Activated CD4-positive, alpha-beta T cell treated with anti-CD3 and anti-CD28 coated beads, Interleukin-2, amount 50 U/mL, for 48 hours (primary cell): ENCODE measurements around the gene TMEM190.

Experiments
- DNase-seq, 2 experiments: peaks; one replicate each; pipeline ENCODE4 v3.0.0-alpha.2; 2020

Gene TMEM190

GRCh38 chr19:55352040-55352439, 24.6 kb upstream of the TMEM190 start:
- no peak for DNase-seq

- DNase-seq, result no peak
Measured at GRCh38 chr19:55352549-55353145, 24.0 kb upstream of the TMEM190 start.

DNA sequence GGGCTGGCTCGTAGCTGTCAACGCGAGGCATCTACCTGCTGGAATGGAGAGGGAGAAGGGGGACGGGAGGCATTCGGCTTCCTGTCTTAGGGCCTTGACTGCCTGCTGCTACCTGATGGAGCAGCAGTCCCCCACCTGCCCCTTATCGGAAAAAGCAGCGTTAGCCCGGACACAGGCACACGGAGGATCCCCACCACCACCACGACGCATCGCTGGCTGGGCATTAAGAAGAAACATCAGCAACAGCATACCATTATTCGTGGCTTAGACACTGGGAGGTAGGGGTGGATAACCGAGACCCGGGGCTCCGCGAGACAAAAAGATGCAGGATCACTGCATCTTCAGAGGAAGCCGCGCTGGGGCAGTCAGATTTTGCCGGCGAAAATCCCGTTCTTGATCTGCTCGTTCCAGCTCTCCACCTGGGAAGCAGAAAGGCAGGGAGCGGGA, 23.2 kb upstream of the TMEM190 start:
- no peak for DNase-seq

DNA sequence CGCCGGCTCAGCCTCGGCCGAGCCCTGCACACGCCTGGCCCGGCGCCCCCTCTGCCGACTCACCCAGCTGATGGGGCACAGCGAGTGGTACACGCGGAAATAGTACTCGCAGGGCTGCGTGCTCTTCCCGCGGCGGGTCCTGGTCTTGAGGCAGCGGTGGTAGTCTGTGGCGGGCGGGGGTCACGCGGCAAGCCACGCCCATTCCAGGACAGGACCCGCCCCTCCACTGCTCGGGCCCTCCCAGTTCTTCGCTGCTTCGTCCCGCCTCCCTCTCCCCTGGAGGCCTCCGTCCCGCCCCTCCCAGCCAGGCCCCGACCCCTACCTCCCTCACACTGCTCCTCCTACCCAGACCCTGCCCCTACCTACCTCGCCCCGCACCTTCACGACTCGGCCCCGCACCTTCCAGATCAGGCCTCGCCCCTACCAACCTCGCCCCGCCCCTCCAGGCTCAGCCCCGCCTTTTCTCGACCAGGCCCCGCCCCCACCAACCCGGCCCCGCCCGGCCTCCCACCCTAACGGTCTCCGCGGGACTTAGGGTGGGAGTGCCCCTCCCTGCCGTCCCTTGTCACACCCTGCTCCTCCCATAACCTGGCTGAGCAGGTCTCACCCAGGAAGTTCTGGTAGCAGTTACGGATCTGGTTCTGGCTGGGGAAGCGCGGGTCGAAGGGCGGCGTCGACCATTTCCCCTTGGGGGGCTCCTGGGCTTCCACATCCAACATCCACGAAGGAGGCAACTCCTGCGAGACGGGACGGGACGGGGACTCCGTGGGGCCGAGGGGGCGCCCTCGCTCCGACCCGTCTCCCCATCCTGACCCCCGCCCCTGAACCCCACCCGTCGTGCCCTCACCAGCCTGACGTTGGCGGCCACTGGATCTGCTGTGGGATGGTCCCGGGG, 22.6 kb upstream of the TMEM190 start:
- DNase-seq, result peak; percentile 70 to 75

- DNase-seq, result no peak
Measured at GRCh38 chr19:55354698-55355212, 21.9 kb upstream of the TMEM190 start, which contains the start of gene COX6B2. Gene COX6B2 (minus strand): TSS chr19:55354719. CDS start chr19:55354521, 198 bp downstream.

DNA sequence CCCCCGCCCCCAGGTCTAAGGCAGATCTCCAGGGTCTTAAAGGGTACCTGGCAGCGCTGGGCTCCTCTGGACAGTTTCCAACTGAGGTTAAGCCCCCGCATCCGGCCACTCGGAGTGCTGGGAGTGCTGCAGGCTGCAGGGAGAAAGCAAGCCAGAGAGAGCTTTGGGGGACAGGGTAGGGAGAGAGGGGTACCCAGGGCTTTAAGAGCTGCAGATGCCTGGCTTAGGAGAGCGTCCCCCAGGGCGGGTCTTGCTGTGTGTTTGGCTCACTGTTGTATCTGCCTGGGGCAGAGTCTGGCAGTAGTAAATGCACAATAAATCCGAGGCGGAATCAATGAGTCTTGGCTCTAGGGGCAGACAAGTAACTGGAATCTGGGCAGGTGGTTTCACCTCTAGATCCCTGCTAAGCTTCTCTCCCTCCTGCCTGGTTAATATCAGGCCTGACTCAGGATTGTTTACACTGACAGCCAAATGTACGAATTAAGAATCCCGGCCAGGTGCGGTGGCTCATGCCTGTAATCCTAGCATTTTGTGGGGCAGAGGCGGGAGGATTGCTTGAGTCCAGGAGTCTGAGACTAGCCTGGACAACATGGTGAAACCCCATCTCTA, 21.3 kb upstream of the TMEM190 start:
- DNase-seq, result no peak

DNA sequence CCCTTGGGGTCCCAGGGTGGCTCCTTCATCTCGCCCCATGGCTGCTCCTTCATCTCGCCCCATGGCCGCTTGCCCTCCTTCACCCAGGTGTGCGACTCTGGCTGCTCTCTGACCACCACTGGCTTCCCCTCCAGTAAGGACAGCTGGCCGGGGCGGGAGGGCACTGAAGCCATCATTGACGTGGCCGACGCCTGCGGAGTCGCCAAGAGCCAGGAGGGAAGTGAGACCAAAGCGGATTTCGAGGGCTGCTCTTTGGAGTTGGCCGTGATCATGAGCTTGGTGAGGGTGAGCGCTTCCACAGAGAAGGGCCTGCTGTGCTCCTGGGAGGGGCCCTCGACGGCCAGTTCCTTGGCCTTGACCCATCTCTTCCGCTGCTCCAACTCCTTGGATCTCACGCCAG, 18.1 kb upstream of the TMEM190 start:
- no peak for DNase-seq

DNA sequence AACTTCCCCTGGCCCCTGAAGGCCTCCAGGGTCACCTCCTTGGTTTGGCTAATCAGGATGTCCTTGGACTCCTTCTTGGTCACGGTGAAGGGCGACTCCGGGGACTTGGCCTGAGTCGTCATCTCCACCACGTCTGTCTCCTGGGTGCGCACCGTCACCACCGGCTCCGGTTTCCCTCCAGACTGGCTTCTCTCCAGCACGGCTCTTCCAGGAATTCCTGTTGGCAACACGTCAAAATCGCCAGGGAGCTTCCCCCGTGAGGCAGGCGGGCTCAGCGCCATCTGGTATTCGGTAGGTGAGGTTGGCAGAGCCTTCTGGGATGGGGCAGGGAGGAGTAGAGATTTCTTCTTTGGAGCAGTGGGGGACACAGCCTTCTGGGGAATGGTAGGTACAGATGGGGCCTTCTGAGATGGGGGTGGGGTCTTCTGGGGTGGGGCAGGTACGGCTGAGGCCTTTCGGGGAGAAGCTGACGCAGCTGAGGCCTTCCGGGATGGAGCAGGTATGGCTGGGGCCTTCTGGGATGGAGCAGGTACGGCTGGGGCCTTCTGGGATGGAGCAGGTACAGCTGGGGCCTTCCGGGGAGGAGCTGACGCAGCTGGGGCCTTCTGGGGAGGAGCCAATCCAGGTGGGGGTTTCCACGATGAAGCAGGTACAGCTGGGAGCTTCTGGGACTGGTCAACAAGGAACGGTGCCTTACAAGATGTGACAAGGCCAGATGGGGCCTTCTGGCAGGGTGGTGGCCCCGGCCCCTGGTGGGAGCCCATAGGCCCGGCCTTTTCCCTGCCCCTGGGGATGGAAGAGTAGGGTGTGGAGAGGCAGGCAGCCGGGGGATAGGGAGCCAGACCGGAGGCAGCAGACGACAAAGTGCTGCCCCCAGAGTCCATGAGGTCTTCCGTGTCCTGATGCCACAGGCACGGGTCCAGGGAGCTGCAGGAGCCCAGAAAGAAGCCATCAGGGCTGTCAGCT, 17.4 kb upstream of the TMEM190 start:
- DNase-seq, result no peak

GRCh38 chr19:55360902-55361301, 15.7 kb upstream of the TMEM190 start:
- DNase-seq, result no peak

DNA sequence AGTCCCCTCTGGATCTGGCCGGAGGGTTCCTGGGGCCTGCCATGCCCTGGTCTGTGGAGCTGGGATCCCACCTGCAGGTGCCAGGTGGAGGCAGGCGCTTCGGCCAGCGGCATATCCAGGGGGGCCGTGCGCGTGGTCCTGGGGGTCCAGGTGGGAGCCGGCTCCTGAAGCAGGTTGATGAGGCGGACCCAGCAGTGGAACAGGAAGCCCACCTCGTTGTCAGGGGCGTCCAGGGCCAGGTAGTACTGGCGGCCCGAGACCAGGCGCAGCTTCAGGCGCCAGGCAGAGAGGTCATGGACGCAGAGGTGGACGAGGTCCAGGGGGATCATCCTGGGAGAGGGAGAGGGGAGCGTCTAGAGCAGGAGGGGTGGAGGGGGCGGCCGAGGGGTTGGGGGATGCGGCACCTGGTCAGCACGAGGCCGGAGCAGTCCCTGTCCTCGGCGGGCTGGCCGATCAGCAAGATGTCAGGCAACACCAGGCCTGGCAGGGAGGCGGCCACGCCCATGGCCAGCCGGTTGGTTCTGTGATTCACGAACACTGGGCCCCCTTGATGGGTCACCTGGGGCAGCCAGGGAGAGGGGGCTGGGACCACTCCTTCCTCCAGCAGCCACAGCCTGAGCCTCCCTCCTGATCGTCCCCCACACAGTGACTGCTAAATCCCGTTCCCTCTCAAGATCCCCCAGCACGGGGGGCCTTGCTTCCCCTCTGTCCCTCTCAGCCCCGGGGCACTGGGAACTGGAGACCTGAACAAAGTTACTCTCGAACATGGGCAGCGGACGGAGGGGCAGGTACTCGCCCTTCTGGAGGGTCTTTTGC, 14.2 kb upstream of the TMEM190 start:
- DNase-seq, result no peak

GRCh38 chr19:55362990-55363716, 13.5 kb upstream of the TMEM190 start, which contains the start of gene GARIN5B:
Gene GARIN5B (minus strand): TSS chr19:55363260. CDS start chr19:55363066, 194 bp downstream.
- no peak for DNase-seq

DNA sequence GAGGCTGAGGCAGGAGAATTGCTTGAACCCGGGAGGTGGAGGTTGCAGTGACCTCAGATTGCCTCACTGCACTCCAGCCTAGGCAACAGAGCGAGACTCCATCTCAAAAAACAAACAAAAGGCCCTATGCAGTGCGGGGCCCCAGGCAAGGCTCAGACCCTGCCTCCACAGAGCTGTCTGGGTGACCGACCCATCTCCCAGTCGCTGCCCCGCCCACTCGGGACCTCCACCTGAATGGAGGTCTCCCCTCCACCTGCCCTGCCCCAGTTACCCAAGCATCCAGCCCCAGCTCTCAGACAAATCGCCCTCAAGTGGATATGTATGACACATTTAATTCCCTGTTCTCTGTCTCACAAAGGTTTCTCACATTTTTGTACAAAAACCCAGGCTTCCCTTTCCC, 11.4 kb upstream of the TMEM190 start:
- DNase-seq, result no peak

DNA sequence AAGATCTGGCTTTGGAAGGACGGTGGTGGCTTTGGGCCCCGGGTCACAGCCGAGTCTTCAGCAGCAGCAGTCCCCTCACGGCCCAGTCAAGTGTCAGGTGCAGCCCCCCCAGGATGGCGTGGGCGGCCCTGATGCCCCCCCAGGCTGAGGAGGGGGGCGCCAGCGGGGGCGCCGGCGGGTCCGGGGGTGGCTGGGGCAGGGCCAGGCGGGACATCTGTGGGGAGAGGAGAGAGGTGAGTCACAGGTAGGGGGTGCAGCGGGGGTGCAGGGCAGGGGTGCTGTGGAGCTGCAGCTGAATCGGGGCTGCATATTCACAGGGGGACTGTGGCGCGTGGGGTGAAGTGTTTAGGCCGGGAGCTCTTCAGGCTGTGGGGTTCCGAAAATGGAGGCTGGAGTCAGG, 10.7 kb upstream of the TMEM190 start:
- no peak for DNase-seq

DNA sequence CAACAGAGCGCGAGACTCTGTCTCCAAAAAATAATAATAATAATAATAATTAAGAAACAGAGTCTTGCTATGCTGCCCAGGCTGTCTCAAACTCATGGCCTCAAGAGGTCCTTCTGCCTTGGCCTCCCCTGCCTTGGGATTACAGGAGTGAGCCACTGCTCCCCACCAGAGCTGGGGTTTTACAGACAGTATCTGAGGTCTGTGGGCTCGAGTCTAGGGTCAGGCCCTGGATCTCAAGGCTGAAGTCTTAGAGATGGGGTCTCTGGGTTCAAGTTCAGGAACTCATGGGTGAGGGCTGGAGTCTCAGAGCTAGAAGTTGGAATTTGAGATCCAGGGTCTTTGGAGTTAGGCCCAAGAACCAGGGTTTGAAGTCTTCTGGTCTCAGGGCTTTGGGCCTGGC, 9.8 kb upstream of the TMEM190 start:
- no peak for DNase-seq

- DNase-seq, result no peak
Measured at GRCh38 chr19:55368106-55368505, 8.5 kb upstream of the TMEM190 start.

DNA sequence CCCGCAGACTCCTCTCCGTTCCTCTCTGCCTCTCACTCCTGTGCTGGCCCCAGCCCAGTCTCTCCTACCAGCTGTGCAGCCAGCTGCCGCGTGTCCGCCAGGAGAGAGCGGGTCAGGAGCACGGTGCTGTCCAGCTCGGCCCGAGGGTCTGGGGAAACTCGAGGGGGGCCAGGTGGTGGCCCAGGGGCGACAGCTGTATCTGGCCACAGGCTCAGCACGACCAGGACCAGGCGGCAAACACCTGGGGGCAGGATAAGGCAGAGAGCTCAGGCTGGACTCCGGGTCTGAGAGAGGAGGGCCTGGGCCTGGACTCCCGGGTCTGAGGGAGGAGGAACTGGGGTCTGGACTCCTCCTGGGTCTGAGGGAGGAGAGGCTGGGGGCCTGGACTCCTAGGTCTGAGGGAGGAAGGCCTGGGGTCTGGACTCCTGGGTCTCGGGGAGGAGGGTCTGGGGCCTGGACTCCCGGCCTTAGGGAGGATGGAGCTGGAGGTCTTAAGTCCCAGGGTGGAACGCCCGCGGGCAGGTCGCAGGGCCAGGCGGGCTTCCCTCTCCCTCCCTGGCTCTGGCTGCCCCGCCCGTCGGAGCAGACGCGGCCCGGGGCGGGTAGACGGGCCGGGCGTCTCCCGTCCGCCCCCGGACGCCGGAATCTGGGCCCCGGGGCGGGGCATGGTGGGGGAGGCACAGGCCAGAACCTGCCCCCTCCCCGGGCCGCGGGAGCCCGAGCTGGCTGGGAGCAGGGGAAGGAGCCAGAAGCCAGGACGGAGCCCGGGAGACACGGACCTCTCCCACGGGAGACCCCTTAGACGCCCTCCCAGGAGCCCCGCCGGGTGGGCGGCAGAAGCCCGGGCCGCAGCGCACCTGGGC, 7.7 kb upstream of the TMEM190 start:
- no peak for DNase-seq

GRCh38 chr19:55369653-55370304, 6.8 kb upstream of the TMEM190 start:
- DNase-seq, result peak; percentile 33 to 46

DNA sequence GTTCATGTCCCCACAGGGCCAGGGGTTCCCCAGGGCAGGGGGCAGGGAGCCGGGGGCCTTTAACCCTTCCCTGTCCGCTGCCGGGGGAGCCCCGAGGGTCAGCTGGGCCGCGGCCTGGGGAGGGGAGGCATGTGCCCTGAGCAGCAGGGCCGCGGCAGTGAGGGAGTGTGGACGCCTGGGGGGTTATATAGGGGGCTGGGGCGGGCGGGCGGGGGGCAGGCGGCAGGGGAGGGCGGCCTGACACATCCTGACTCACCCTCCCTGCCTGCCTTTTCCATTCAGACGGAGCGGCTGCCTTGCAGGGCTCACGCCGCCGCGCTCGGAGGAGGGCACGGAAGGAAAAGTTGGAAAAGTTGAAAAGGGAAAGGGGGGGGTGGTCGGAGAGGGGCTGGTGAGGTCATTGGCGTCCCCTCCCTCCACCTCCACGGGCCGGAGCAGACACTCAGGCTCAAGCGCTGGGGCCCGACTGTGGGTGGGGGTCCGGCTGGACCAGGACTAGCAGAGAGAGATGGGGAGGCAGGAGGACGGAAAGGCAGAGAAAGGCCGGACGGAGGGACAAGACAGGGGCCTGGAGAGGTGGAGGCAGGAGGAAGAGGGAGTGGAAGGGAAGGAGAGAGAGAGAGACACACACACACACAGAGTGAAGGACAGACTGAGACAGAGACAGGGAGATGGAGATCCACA, 6.2 kb upstream of the TMEM190 start, which contains the start of gene IL11:
TSS of gene IL11 (minus strand) at position 159 of the 684 bp plus-strand sequence. CDS start at position 6, 153 bp downstream.
- DNase-seq, result no peak
